GM12878 (cell line): Measurements from ENCODE around the gene MOK. TPM values are rescaled to one million over a fixed set of nuclear protein-coding genes. Genes with fewer than 3 reads are reported as not detected.

Experiments used
- ATAC-seq: fragments of 200-7000 bp; cut with Tn5 transposase; 3 replicates; pipeline ENCODE4 v1.9.1; 2020; ENCODE audit warnings: mild to moderate bottlenecking, moderate library complexity
- BruUV-seq: library from RNA; stranded (reverse); fragments of 400-500 nt; replicated peaks from 2 replicates; lab custom pipeline; 2021; lab: Mats Ljungman, UMichigan
- CTCF ChIA-PET: fragments of 300-600 bp; sonication (Branson Sonifier 250); formaldehyde crosslinking; extraction: SDS; loops from one replicate; lab custom pipeline; 2021; ENCODE audit warnings: inconsistent platforms; lab: Yijun Ruan, JAX
- POLR2A ChIA-PET: fragments of 350-600 bp; formaldehyde crosslinking; extraction: SDS; loops from one replicate; lab custom pipeline; 2021; ENCODE audit warnings: inconsistent platforms; lab: Charles Lee
- RAD21 ChIA-PET: fragments of 300-600 bp; sonication (Branson Sonifier 250); formaldehyde crosslinking; loops from one replicate; lab custom pipeline; 2023; ENCODE audit warnings: antibody characterized with exemption; ENCODE audit not compliant: unreplicated experiment; lab: Charles Lee
- SMC1A ChIA-PET: fragments of 300-600 bp; sonication (Branson Sonifier 250); formaldehyde crosslinking; loops from one replicate; lab custom pipeline; 2023; ENCODE audit not compliant: unreplicated experiment, uncharacterized antibody; lab: Charles Lee
- DNase-seq: peaks from one replicate; pipeline ENCODE4 v3.0.0-alpha.2; 2011; ENCODE audit warnings: low read depth, low spot score
- FAIRE-seq: peaks from 3 replicates; lab custom pipeline; 2011; peaks lifted over from hg19 to GRCh38; lab: Jason Lieb, UNC
- H2AFZ ChIP-seq: 2 replicates; pipeline ENCODE4 v1.6.0; 2011; ENCODE audit warnings: low read depth, low read length, control low read depth; ENCODE audit not compliant: control insufficient read depth
- H3K27ac ChIP-seq: 2 replicates; pipeline ENCODE4 v1.5.1; 2011; ENCODE audit warnings: control low read depth; ENCODE audit not compliant: control insufficient read depth, insufficient read depth
- H3K27me3 ChIP-seq, 2 experiments: replicated peaks in 1 of 2; 2 replicates each; pipeline versions ENCODE4 v1.6.0 to v1.6.1; 2011; ENCODE audit warnings: low read length in 1 of 2; ENCODE audit not compliant: control insufficient read depth in 2 of 2, insufficient read depth in 2 of 2
- H3K36me3 ChIP-seq, 2 experiments: 2 replicates each; pipeline ENCODE4 v1.5.1; 2011; ENCODE audit warnings: low read length in 1 of 2; ENCODE audit not compliant: control insufficient read depth in 2 of 2, insufficient read depth in 2 of 2
- H3K4me1 ChIP-seq: 2 replicates; pipeline ENCODE4 v1.6.1; 2011; ENCODE audit warnings: mild to moderate bottlenecking, low read length, moderate library complexity, mixed read lengths; ENCODE audit not compliant: control insufficient read depth, insufficient read depth
- H3K4me2 ChIP-seq: 2 replicates; pipeline ENCODE4 v1.6.0; 2011; ENCODE audit warnings: control low read depth; ENCODE audit not compliant: control insufficient read depth, insufficient read depth
- H3K4me3 ChIP-seq: fragments of 200-600 bp; sonication (generic); 2 replicates; pipeline ENCODE4 v1.5.1; 2016
- H3K79me2 ChIP-seq: 2 replicates; pipeline ENCODE4 v1.6.0; 2011; ENCODE audit warnings: low read length; ENCODE audit not compliant: control insufficient read depth, insufficient read depth
- H3K9ac ChIP-seq: 2 replicates; pipeline ENCODE4 v1.8.0; 2011; ENCODE audit warnings: low read length, control low read depth, mixed read lengths; ENCODE audit not compliant: control insufficient read depth, insufficient read depth
- H3K9me3 ChIP-seq: replicated peaks from 3 replicates; pipeline ENCODE4 v1.5.1; 2011; ENCODE audit warnings: mild to moderate bottlenecking, low read length; ENCODE audit not compliant: control insufficient read depth, insufficient read depth
- H4K20me1 ChIP-seq: 2 replicates; pipeline ENCODE4 v1.6.0; 2011; ENCODE audit not compliant: control insufficient read depth, insufficient read depth
- BRCA1 ChIP-seq: IDR thresholded peaks from 2 replicates; pipeline ENCODE4 v1.6.1; 2011; ENCODE audit warnings: low read depth, low read length, improper control_type of control experiment
- CEBPB ChIP-seq, 2 experiments: fragments of 150-350 bp in 1 of 2; IDR thresholded peaks; 2 replicates each; pipeline ENCODE4 v1.6.1; 2012 to 2014; ENCODE audit warnings: low read depth in 2 of 2, low read length in 2 of 2, borderline replicate concordance in 1 of 2, inconsistent platforms in 1 of 2
- EGR1 ChIP-seq, 2 experiments: IDR thresholded peaks; 1 replicate in 1 of 2; 2 replicates in 1 of 2; pipeline ENCODE4 v1.6.1; 2011 to 2012; ENCODE audit warnings: low read depth in 2 of 2, low read length in 2 of 2, borderline replicate concordance in 1 of 2, mild to moderate bottlenecking in 1 of 2, moderate library complexity in 1 of 2
- IKZF1 ChIP-seq: fragments of 450-650 bp; conservative IDR thresholded peaks from 2 replicates; pipeline ENCODE4 v1.6.1; 2017; ENCODE audit warnings: antibody characterized with exemption, mild to moderate bottlenecking
- JUNB ChIP-seq: IDR thresholded peaks from 2 replicates; pipeline ENCODE4 v1.6.1; 2016; ENCODE audit warnings: antibody characterized with exemption, mild to moderate bottlenecking
- NFYB ChIP-seq: IDR thresholded peaks from 2 replicates; pipeline ENCODE4 v1.6.1; 2011; ENCODE audit warnings: low read depth, mild to moderate bottlenecking, low read length, improper control_type of control experiment, moderate library complexity; ENCODE audit not compliant: insufficient read depth
- PBX3 ChIP-seq: IDR thresholded peaks from 2 replicates; pipeline ENCODE4 v1.6.1; 2011; ENCODE audit warnings: mild to moderate bottlenecking, low read depth, low read length, moderate library complexity; ENCODE audit not compliant: insufficient replicate concordance
- REST ChIP-seq: IDR thresholded peaks from 2 replicates; pipeline ENCODE4 v1.6.1; 2012; ENCODE audit warnings: mild to moderate bottlenecking, low read depth, low read length
- RUNX3 ChIP-seq: IDR thresholded peaks from 2 replicates; pipeline ENCODE4 v1.6.1; 2012; ENCODE audit warnings: low read length, inconsistent platforms
- YY1 ChIP-seq: IDR thresholded peaks from 2 replicates; pipeline ENCODE4 v1.6.1; 2011; ENCODE audit warnings: low read depth, mild to moderate bottlenecking, low read length
- WGBS: methylation state at CpG from one replicate; pipeline ENCODE4 v1.1.6; 2016; ENCODE audit warnings: low lambda C conversion rate; ENCODE audit not compliant: insufficient replicate concordance, insufficient coverage; ENCODE audit errors: missing lambda C conversion rate; 5-methylcytosine and 5-hydroxymethylcytosine counted together
- in situ Hi-C: fragments of 300-500 bp; cut with MboI; formaldehyde crosslinking; loops from 9 replicates; pipeline ENCODE4 v1.14.3; 2018; ENCODE audit warnings: mixed read lengths
- intact Hi-C: fragments of 100-400 bp; cut with micrococcal nuclease; formaldehyde crosslinking; loops from one replicate; pipeline ENCODE4 v1.14.2; 2022; ENCODE audit not compliant: unreplicated experiment
- polyA plus RNA-seq, 11 experiments: library from polyadenylated mRNA; depleted of rRNA in 4 of 11; unstranded in 6 of 11; stranded (reverse) in 5 of 11; fragments of >200 nt; fragmentation: Nextera tagmentation in 4 of 11; fragmentation: Illumina TruSeq in 1 of 11; extraction: Ambion mirVana in 4 of 11; extraction: Trizol in 1 of 11; gene quantifications; 1 replicate in 1 of 11; 2 replicates in 10 of 11; pipeline versions ENCODE4 v1.2.1 to v1.2.3, GENCODE V29; 2011 to 2016; ENCODE audit warnings: inconsistent platforms in 2 of 11, missing spikeins in 2 of 11, low read depth in 1 of 11
- total RNA-seq, 4 experiments: library from RNA; depleted of rRNA in 3 of 4; stranded (reverse); fragments of >200 nt in 3 of 4; fragmentation: Illumina TruSeq in 1 of 4; extraction: Trizol in 1 of 4; gene quantifications; 2 replicates each; pipeline versions ENCODE4 v1.2.1 to v1.2.3, GENCODE V29; 2013 to 2021

MOK gene
- total and polyA plus RNA-seq, 10 of the 15 experiments (the other 5 are each of a cell fraction or from before 2014, with no cell fraction given) = 0.10 to 3.0 (median 1.4) TPM

- in situ Hi-C loops (no loop called here), intact Hi-C loops (no loop called here)
- Histone ChIP-seq H3K27ac (no peak overlapping the region), H2AFZ (no peak overlapping the region), H3K4me1 (peaks cover 10% of the 10 kb centered on the region), H4K20me1 (no peaks in the 10 kb centered on the region), H3K9ac (no peak overlapping the region), H3K79me2 (no peaks in the 10 kb centered on the region), H3K9me3 (no peaks in the 10 kb centered on the region), H3K4me3 (no peak overlapping the region), H3K36me3 (no peaks in the 10 kb centered on the region; a peak in 2 of 4 replicates), H3K4me2 (no peak overlapping the region), H3K27me3 (no peaks in the 10 kb centered on the region)
- TF ChIP-seq JUNB (no peak), RUNX3 (no peak), CEBPB (IDR thresholded peaks at IDR 0.05; ENCODE audit: borderline replicate concordance in 1 of 2, low read depth in 2 of 2, low read length in 2 of 2) (no peak), REST (no peak), BRCA1 (no peak), YY1 (no peak), IKZF1 (no peak), EGR1 (IDR thresholded peaks at IDR 0.05; ENCODE audit: borderline replicate concordance in 1 of 2, low read depth in 2 of 2, low read length in 2 of 2) (no peak), NFYB (no peak), PBX3 (no peak)
- SMC1A ChIA-PET = no interaction called here
- RAD21 ChIA-PET = interaction anchor here (1.0 kb wide), 1 partner anchor 90 kb away, joined by 3 read pairs; no protein-coding TSS in a partner anchor
- DNase-seq (no peak), FAIRE-seq (no peak), ATAC-seq (no peak)
- 94% methylated on average over 6 of the region's 6 CpGs for WGBS
- POLR2A ChIA-PET = no interaction called here
- CTCF ChIA-PET = interaction anchor here (1.0 kb wide), 1 partner anchor 9 kb away, joined by 3 read pairs; no protein-coding TSS in a partner anchor
- BruUV-seq = no TSS peak
These were observed 81.3 kb downstream of the MOK start for GRCh38 chr14:102223682-102224081.
